22Rv1 (cell line): ENCODE measurements around the gene CNPY3.
"Not testable (repeated sequence)": the region's sequence is repeated elsewhere in the genome, so short reads cannot be mapped to it uniquely, and the experiment has no call there.

Source experiments
- H3K27ac ChIP-seq: fragments of 450-650 bp; 2 replicates; pipeline ENCODE4 v1.5.1; 2017
- ZFX ChIP-seq: fragments of 450-650 bp; IDR thresholded peaks from 2 replicates; pipeline ENCODE4 v1.6.1; 2017; ENCODE audit warnings: antibody characterized with exemption, borderline replicate concordance
- TF ChIP-seq, protein P1 (sequence below): fragments of 450-650 bp; IDR thresholded peaks from 2 replicates; pipeline ENCODE4 v1.5.1; 2017; ENCODE audit warnings: mild to moderate bottlenecking

CNPY3 gene

GRCh38 chr6:42896178-42896719, 33.0 kb upstream of the CNPY3 start:
- no peak overlapping the region for H3K27ac ChIP-seq
- no peak for TF ChIP-seq ZFX
- TF ChIP-seq, protein P1, sequence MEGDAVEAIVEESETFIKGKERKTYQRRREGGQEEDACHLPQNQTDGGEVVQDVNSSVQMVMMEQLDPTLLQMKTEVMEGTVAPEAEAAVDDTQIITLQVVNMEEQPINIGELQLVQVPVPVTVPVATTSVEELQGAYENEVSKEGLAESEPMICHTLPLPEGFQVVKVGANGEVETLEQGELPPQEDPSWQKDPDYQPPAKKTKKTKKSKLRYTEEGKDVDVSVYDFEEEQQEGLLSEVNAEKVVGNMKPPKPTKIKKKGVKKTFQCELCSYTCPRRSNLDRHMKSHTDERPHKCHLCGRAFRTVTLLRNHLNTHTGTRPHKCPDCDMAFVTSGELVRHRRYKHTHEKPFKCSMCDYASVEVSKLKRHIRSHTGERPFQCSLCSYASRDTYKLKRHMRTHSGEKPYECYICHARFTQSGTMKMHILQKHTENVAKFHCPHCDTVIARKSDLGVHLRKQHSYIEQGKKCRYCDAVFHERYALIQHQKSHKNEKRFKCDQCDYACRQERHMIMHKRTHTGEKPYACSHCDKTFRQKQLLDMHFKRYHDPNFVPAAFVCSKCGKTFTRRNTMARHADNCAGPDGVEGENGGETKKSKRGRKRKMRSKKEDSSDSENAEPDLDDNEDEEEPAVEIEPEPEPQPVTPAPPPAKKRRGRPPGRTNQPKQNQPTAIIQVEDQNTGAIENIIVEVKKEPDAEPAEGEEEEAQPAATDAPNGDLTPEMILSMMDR, result no peak

DNA sequence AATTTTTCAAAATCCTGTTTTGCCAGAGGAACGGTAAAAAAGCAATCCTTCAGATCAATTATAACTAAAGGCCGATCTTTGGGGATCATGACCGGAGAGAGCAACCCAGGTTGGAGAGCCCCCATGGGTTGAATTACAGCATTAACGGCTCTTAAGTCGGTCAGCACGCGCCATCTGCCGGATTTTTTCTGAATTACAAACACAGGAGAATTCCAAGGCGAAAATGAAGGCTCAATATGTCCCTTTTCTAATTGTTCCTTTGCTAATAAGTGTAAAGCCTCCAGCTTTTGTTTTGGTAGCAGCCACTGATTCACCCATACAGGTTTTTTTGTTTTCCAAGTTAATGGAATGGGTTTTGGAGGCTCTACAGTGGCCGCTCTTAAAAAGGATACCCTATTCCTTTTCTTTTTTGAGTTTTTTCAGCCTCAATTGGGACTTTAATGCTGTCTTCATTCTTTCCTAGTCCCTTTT, 30.4 kb upstream of the CNPY3 start:
- H3K27ac ChIP-seq, result no peak overlapping the region
- TF ChIP-seq ZFX, result no peak
- TF ChIP-seq, protein P1, result peak; percentile 78

DNA sequence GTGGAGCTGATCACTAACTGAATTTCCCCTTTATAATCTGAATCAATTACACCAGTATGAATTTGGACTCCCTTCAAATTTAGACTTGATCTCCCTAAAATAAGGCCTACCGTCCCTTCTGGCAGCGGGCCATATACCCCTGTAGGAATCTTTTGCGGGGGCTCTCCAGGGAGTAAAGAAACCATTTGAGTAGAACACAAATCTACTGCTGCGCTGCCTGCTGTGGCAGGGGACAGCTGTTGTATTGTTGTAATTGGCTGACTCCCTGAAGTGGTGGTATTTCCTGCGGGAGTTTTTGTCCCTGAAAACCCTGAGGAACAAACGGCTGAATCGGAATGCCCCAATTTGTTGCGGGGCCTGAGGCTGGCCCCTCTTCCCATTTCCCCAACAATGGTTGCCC, 29.4 kb upstream of the CNPY3 start:
- H3K27ac ChIP-seq, result no peak overlapping the region
- TF ChIP-seq, protein P1, result no peak
- no peak for TF ChIP-seq ZFX

DNA sequence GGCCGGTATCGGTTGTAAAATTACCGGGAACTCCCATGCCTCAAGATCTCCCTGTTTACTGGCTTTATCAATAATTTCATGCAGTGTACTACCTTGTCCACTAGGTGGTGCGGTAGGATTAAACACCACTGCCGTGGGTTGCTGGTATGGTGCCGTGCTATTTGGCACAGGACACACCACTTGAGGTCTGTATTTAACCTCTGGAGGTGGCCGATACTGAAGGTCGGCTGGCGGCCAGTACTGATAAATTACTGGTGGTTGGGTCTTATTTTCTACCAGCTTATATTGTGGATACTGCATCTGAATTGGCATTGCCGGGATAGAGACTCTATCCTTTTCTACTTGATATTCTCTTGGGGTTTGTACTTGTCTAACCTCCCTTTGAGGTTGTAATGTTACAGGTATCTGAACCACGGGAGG, 27.7 kb upstream of the CNPY3 start:
- TF ChIP-seq, protein P1, result peak; percentile 87
- no peak for TF ChIP-seq ZFX
- H3K27ac ChIP-seq, result no peak overlapping the region

- H3K27ac ChIP-seq, result not testable (repeated sequence)
These were observed 26.6 kb upstream of the CNPY3 start for GRCh38 chr6:42902429-42903263.

- no peak overlapping the region for H3K27ac ChIP-seq
- no peak for TF ChIP-seq ZFX
- TF ChIP-seq, protein P1, result no peak
These were observed 24.8 kb upstream of the CNPY3 start for GRCh38 chr6:42904467-42904866.

- no peak for TF ChIP-seq ZFX
- TF ChIP-seq, protein P1, result no peak
- no peak overlapping the region for H3K27ac ChIP-seq
These were observed 21.9 kb upstream of the CNPY3 start for GRCh38 chr6:42907336-42907735.
